K562 (cell line): ENCODE results near the gene VWC2. TPM values are rescaled to one million over a fixed set of nuclear protein-coding genes. Genes with fewer than 3 reads are reported as not detected.

Experiments
- ATAC-seq: fragments of 200-7000 bp; cut with Tn5 transposase; 3 replicates; pipeline ENCODE4 v1.9.1; 2020; ENCODE audit warnings: moderate library complexity
- BruUV-seq: library from RNA; stranded (reverse); fragments of 400-500 nt; replicated peaks from 2 replicates; lab custom pipeline; 2021; lab: Mats Ljungman, UMichigan
- CTCF ChIA-PET: fragments of 300-600 bp; formaldehyde crosslinking; extraction: SDS; loops from one replicate; lab custom pipeline; 2021; ENCODE audit warnings: low intra/inter-chr PET ratio; lab: Yijun Ruan, JAX
- POLR2A ChIA-PET: fragments of 300-600, 350-650 bp; sonication (Branson Sonifier 250); formaldehyde crosslinking; extraction: SDS; loops from one replicate; lab custom pipeline; 2021; ENCODE audit warnings: antibody characterized with exemption, inconsistent platforms; lab: Yijun Ruan, JAX
- DNase-seq, 4 experiments: peaks; one replicate each; pipeline versions ENCODE4 v3.0.0 to v3.0.0-alpha.2; 2011 to 2018; ENCODE audit warnings: low spot score in 3 of 4, mixed read lengths in 3 of 4; ENCODE audit errors: extremely low read depth in 1 of 4
- FAIRE-seq: peaks from 2 replicates; lab custom pipeline; 2011; peaks lifted over from hg19 to GRCh38; lab: Jason Lieb, UNC
- H2AFZ ChIP-seq: 2 replicates; pipeline ENCODE4 v1.6.0; 2011; ENCODE audit warnings: low read depth, low read length, control low read depth, inconsistent platforms
- H3K27ac ChIP-seq: fragments of 200-600 bp; 3 replicates; pipeline ENCODE4 v1.8.0; 2011; ENCODE audit warnings: low read depth, mild to moderate bottlenecking, control low read depth, inconsistent platforms, low read length, moderate library complexity, mixed read lengths; ENCODE audit errors: extremely low read depth
- H3K27me3 ChIP-seq, 2 experiments: fragments of 300-600 bp in 1 of 2; 2 replicates in 1 of 2; 3 replicates in 1 of 2; pipeline versions ENCODE4 v1.6.0 to v1.8.0; 2011; ENCODE audit warnings: inconsistent platforms in 2 of 2, low read length in 2 of 2, mild to moderate bottlenecking in 1 of 2, mixed read lengths in 1 of 2, moderate library complexity in 1 of 2; ENCODE audit not compliant: control insufficient read depth in 2 of 2, insufficient read depth in 2 of 2
- H3K36me3 ChIP-seq: fragments of 300-600 bp; 3 replicates; pipeline ENCODE4 v1.8.0; 2011; ENCODE audit warnings: mild to moderate bottlenecking, low read length, inconsistent platforms; ENCODE audit not compliant: control insufficient read depth, insufficient read depth
- H3K4me1 ChIP-seq, 2 experiments: fragments of 200-600 bp in 1 of 2; replicated peaks in 1 of 2; 2 replicates in 1 of 2; 3 replicates in 1 of 2; pipeline versions ENCODE4 v1.5.1 to v1.8.0; 2011; ENCODE audit warnings: inconsistent platforms in 2 of 2, low read length in 2 of 2, mild to moderate bottlenecking in 1 of 2, mixed read lengths in 1 of 2, moderate library complexity in 1 of 2; ENCODE audit not compliant: control insufficient read depth in 2 of 2, insufficient read depth in 2 of 2
- H3K4me2 ChIP-seq: 2 replicates; pipeline ENCODE4 v1.6.1; 2011; ENCODE audit warnings: low read length, control low read depth, inconsistent platforms, mixed read lengths; ENCODE audit not compliant: insufficient read depth
- H3K4me3 ChIP-seq: fragments of 200-600 bp; sonication (generic), shearing (Covaris generic); 2 replicates; pipeline ENCODE4 v1.5.1; 2016; ENCODE audit warnings: control low read depth, inconsistent platforms
- H3K79me2 ChIP-seq: fragments of 200-600 bp; 3 replicates; pipeline ENCODE4 v1.8.0; 2011; ENCODE audit warnings: low read length, inconsistent platforms; ENCODE audit not compliant: control insufficient read depth, insufficient read depth
- H3K9ac ChIP-seq, 2 experiments: 2 replicates each; pipeline versions ENCODE4 v1.6.0 to v1.6.1; 2011; ENCODE audit warnings: low read depth in 2 of 2, low read length in 2 of 2, control low read depth in 1 of 2, inconsistent platforms in 1 of 2, mild to moderate bottlenecking in 1 of 2, mixed read lengths in 1 of 2; ENCODE audit not compliant: insufficient read depth in 1 of 2
- H3K9me1 ChIP-seq: one replicate; pipeline ENCODE4 v1.6.0; 2011; ENCODE audit warnings: inconsistent platforms, mild to moderate bottlenecking, low read length, moderate library complexity; ENCODE audit not compliant: control insufficient read depth, insufficient read depth
- H3K9me3 ChIP-seq: replicated peaks from 2 replicates; pipeline ENCODE4 v1.5.1; 2011; ENCODE audit warnings: low read depth, low read length, inconsistent platforms; ENCODE audit not compliant: control insufficient read depth, insufficient read depth
- H4K20me1 ChIP-seq: replicated peaks from 2 replicates; pipeline ENCODE4 v1.6.1; 2011; ENCODE audit warnings: low read length, inconsistent platforms, mixed read lengths; ENCODE audit not compliant: control insufficient read depth, insufficient read depth
- ARHGAP35 ChIP-seq: fragments of 450-650 bp; IDR thresholded peaks from 2 replicates; pipeline ENCODE4 v1.6.1; 2018; ENCODE audit not compliant: partially characterized antibody
- CREBBP ChIP-seq: IDR thresholded peaks from one replicate; pipeline ENCODE4 v1.6.1; 2012; ENCODE audit warnings: low read depth, mild to moderate bottlenecking, control low read depth, inconsistent platforms, low read length
- ESRRA ChIP-seq: fragments of 450-650 bp; IDR thresholded peaks from 2 replicates; pipeline ENCODE4 v1.6.1; 2014; ENCODE audit warnings: low read depth, mild to moderate bottlenecking, moderate library complexity, borderline replicate concordance
- GTF2E2 ChIP-seq: fragments of 200-800 bp; sonication (Bioruptor generic); IDR thresholded peaks from 2 replicates; pipeline ENCODE4 v1.6.1; 2016; ENCODE audit warnings: missing genetic modification characterization, missing compliant biosample characterization
- IRF2 ChIP-seq: sonication (generic); formaldehyde crosslinking; IDR thresholded peaks from 2 replicates; pipeline ENCODE4 v1.8.1; 2022; ENCODE audit warnings: mild to moderate bottlenecking, missing genetic modification reagents
- KLF10 ChIP-seq: fragments of 250-450 bp; sonication (Bioruptor Pico); IDR thresholded peaks from 2 replicates; pipeline ENCODE4 v1.6.1; 2021; ENCODE audit warnings: matching md5 sums
- MCM3 ChIP-seq: fragments of 450-650 bp; IDR thresholded peaks from 2 replicates; pipeline ENCODE4 v1.6.1; 2016
- MTA2 ChIP-seq: fragments of 450-650 bp; IDR thresholded peaks from 2 replicates; pipeline ENCODE4 v1.6.1; 2016; ENCODE audit warnings: low read depth
- MYBL2 ChIP-seq, 2 experiments: fragments of 450-650 bp in 1 of 2; sonication (generic) in 1 of 2; formaldehyde crosslinking in 1 of 2; IDR thresholded peaks; 2 replicates each; pipeline versions ENCODE4 v1.6.1 to v1.8.1; 2017 to 2022; ENCODE audit warnings: borderline replicate concordance in 1 of 2, inconsistent platforms in 1 of 2, low read depth in 1 of 2, mild to moderate bottlenecking in 1 of 2, missing genetic modification reagents in 1 of 2, moderate library complexity in 1 of 2
- NELFE ChIP-seq: IDR thresholded peaks from 2 replicates; pipeline ENCODE4 v1.6.1; 2011; ENCODE audit warnings: mild to moderate bottlenecking; ENCODE audit not compliant: insufficient read depth, insufficient read length
- RFX7 ChIP-seq: fragments of 250-450 bp; sonication (Bioruptor Pico); IDR thresholded peaks from 2 replicates; pipeline ENCODE4 v1.5.1; 2021; ENCODE audit warnings: mild to moderate bottlenecking
- SETDB1 ChIP-seq: IDR thresholded peaks from one replicate; pipeline ENCODE4 v1.6.1; 2012; ENCODE audit warnings: low read length, control low read depth, inconsistent platforms
- SRF ChIP-seq, 2 experiments: fragments of 250-450, 450-650 bp in 1 of 2; sonication (Bioruptor Pico) in 1 of 2; sonication (generic) in 1 of 2; formaldehyde crosslinking; IDR thresholded peaks; 2 replicates each; pipeline versions ENCODE4 v1.5.0 to v1.5.1; 2020 to 2022; ENCODE audit warnings: mild to moderate bottlenecking in 1 of 2, missing genetic modification reagents in 1 of 2
- U2AF2 ChIP-seq: fragments of 200-400 bp; formaldehyde crosslinking; optimal IDR thresholded peaks from 2 replicates; pipeline ENCODE3; 2017; ENCODE audit warnings: low read depth, mild to moderate bottlenecking, low read length
- ZBTB1 ChIP-seq: sonication (generic); formaldehyde crosslinking; IDR thresholded peaks from 2 replicates; pipeline ENCODE4 v1.8.1; 2023; ENCODE audit warnings: missing genetic modification reagents, low read depth, mild to moderate bottlenecking, borderline replicate concordance
- WGBS: fragments of 100-300 bp; shearing (Covaris generic); methylation state at CpG from one replicate; pipeline ENCODE4 v1.1.6; 2016; ENCODE audit warnings: low coverage, mixed read lengths; ENCODE audit not compliant: insufficient coverage; ENCODE audit errors: missing lambda C conversion rate; 5-methylcytosine and 5-hydroxymethylcytosine counted together
- in situ Hi-C: fragments of 300-500 bp; cut with MboI; formaldehyde crosslinking; loops from 4 replicates; pipeline ENCODE4 v1.15.0; 2018; ENCODE audit warnings: inconsistent platforms, mixed read lengths
- intact Hi-C: fragments of 100-400 bp; cut with micrococcal nuclease; formaldehyde crosslinking; loops from 2 replicates; pipeline ENCODE4 v1.14.2; 2022
- polyA plus RNA-seq, 8 experiments: library from polyadenylated mRNA; depleted of rRNA in 4 of 8; stranded (reverse) in 5 of 8; unstranded in 3 of 8; fragments of >200 nt; fragmentation: Nextera tagmentation in 2 of 8; fragmentation: Illumina TruSeq in 1 of 8; extraction: Ambion mirVana in 2 of 8; extraction: Trizol in 1 of 8; gene quantifications; 2 replicates each; pipeline versions ENCODE4 v1.2.1 to v1.2.3, GENCODE V29; 2011 to 2014; ENCODE audit warnings: inconsistent platforms in 1 of 8, missing spikeins in 1 of 8
- total RNA-seq, 7 experiments: library from RNA; depleted of rRNA in 6 of 7; stranded (reverse); fragments of >200 nt in 6 of 7; fragmentation: Illumina TruSeq in 2 of 7; extraction: Trizol in 2 of 7; gene quantifications; 2 replicates each; pipeline versions ENCODE4 v1.2.1 to v1.2.3, GENCODE V29; 2011 to 2021; ENCODE audit warnings: low replicate concordance in 1 of 7
- TF ChIP-seq, protein P1 (sequence below): fragments of 250-450 bp; sonication (Bioruptor Pico); IDR thresholded peaks from 2 replicates; pipeline ENCODE4 v1.8.0; 2021; ENCODE audit warnings: moderate library complexity, mild to moderate bottlenecking, inconsistent platforms
- TF ChIP-seq, protein P2 (sequence below): sonication (generic); formaldehyde crosslinking; IDR thresholded peaks from 2 replicates; pipeline ENCODE4 v1.8.0; 2022; ENCODE audit warnings: mild to moderate bottlenecking, missing genetic modification reagents

VWC2 gene
- total and polyA plus RNA-seq, 9 of the 15 experiments (the other 6 are each of a cell fraction or from before 2014, with no cell fraction given), result not detected

DNA sequence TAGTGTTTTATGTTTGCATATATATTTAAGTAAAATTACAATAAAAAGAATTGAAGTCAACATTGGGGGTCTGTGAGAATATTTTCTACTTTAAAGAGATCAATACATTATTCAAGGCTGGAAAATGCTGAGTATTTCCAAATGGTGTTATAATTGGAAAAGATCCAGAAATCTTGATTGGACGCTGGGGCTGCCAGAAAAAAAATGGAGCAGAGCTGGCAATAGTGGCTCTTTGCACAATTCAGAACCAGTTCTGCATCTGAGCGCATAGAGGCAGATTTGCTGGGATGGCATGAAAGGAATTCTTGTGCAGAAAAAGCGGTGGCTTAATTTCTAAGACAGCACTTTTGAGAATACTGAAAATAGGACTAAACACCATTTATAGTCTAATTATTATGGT, 10.8 kb upstream of the VWC2 start:
- no peaks in the 10 kb centered on the region for H3K9me3 ChIP-seq
- TF ChIP-seq ZBTB1 (CRISPR knock-in tag) (no peak), IRF2 (no peak), U2AF2 (no peak), SRF (CRISPR knock-in tag; IDR thresholded peaks at IDR 0.05) (no peak), MYBL2 (IDR thresholded peaks at IDR 0.05; ENCODE audit: low read depth) (no peak), MYBL2 (CRISPR knock-in tag; IDR thresholded peaks at IDR 0.05; ENCODE audit: borderline replicate concordance) (no peak), KLF10 (CRISPR knock-in tag) (no peak), ESRRA (no peak), MTA2 (no peak), CREBBP (no peak), GTF2E2 (no peak), MCM3 (no peak), RFX7 (no peak), SETDB1 (no peak), ARHGAP35 (no peak), NELFE (no peak)
- TF ChIP-seq, protein P1, sequence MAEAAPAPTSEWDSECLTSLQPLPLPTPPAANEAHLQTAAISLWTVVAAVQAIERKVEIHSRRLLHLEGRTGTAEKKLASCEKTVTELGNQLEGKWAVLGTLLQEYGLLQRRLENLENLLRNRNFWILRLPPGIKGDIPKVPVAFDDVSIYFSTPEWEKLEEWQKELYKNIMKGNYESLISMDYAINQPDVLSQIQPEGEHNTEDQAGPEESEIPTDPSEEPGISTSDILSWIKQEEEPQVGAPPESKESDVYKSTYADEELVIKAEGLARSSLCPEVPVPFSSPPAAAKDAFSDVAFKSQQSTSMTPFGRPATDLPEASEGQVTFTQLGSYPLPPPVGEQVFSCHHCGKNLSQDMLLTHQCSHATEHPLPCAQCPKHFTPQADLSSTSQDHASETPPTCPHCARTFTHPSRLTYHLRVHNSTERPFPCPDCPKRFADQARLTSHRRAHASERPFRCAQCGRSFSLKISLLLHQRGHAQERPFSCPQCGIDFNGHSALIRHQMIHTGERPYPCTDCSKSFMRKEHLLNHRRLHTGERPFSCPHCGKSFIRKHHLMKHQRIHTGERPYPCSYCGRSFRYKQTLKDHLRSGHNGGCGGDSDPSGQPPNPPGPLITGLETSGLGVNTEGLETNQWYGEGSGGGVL (CRISPR knock-in tag), result no peak
- TF ChIP-seq, protein P2, sequence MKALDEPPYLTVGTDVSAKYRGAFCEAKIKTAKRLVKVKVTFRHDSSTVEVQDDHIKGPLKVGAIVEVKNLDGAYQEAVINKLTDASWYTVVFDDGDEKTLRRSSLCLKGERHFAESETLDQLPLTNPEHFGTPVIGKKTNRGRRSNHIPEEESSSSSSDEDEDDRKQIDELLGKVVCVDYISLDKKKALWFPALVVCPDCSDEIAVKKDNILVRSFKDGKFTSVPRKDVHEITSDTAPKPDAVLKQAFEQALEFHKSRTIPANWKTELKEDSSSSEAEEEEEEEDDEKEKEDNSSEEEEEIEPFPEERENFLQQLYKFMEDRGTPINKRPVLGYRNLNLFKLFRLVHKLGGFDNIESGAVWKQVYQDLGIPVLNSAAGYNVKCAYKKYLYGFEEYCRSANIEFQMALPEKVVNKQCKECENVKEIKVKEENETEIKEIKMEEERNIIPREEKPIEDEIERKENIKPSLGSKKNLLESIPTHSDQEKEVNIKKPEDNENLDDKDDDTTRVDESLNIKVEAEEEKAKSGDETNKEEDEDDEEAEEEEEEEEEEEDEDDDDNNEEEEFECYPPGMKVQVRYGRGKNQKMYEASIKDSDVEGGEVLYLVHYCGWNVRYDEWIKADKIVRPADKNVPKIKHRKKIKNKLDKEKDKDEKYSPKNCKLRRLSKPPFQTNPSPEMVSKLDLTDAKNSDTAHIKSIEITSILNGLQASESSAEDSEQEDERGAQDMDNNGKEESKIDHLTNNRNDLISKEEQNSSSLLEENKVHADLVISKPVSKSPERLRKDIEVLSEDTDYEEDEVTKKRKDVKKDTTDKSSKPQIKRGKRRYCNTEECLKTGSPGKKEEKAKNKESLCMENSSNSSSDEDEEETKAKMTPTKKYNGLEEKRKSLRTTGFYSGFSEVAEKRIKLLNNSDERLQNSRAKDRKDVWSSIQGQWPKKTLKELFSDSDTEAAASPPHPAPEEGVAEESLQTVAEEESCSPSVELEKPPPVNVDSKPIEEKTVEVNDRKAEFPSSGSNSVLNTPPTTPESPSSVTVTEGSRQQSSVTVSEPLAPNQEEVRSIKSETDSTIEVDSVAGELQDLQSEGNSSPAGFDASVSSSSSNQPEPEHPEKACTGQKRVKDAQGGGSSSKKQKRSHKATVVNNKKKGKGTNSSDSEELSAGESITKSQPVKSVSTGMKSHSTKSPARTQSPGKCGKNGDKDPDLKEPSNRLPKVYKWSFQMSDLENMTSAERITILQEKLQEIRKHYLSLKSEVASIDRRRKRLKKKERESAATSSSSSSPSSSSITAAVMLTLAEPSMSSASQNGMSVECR, result no peak
- TF ChIP-seq, all 486 proteins: peak for 0
- intact Hi-C loops, result no loop called here
- Histone ChIP-seq H4K20me1 (no peaks in the 10 kb centered on the region), H3K4me2 (no peak overlapping the region), H3K27me3 (no peaks in the 10 kb centered on the region), H2AFZ (no peak overlapping the region), H3K79me2 (no peaks in the 10 kb centered on the region), H3K4me1 (no peaks in the 10 kb centered on the region), H3K9me1 (no peaks in the 10 kb centered on the region), H3K9ac (no peak overlapping the region), H3K27ac (no peak overlapping the region), H3K36me3 (no peaks in the 10 kb centered on the region), H3K4me3 (no peak overlapping the region)
- FAIRE-seq (no peak), ATAC-seq (no peak), DNase-seq (no peak)
- ChIA-PET CTCF (no interaction called here), POLR2A (no interaction called here)
- BruUV-seq, result no TSS peak
- in situ Hi-C loops, result no loop called here
- 4% methylated on average over 3 of the region's 3 CpGs for WGBS
